ENCODE data around the gene PCCA.

PCCA gene

GRCh38 chr13:100497389-100497788 lies 408.5 kb downstream of the PCCA start:
- peak; percentile 87 for DNase-seq (ENCODE audit: low read depth)
- no peak overlapping the region for H3K4me3 ChIP-seq (ENCODE audit: low read depth, low read length)
- no peak for TF ChIP-seq CTCF (conservative IDR thresholded peaks at IDR 0.05; ENCODE audit: low read depth, low read length)

GRCh38 chr13:100502446-100502845 lies 413.6 kb downstream of the PCCA start:
- no peak for DNase-seq (ENCODE audit: low read depth)
- TF ChIP-seq CTCF (conservative IDR thresholded peaks at IDR 0.05; ENCODE audit: low read depth, low read length) = no peak
- H3K4me3 ChIP-seq (ENCODE audit: low read depth, low read length) = no peak overlapping the region

DNA sequence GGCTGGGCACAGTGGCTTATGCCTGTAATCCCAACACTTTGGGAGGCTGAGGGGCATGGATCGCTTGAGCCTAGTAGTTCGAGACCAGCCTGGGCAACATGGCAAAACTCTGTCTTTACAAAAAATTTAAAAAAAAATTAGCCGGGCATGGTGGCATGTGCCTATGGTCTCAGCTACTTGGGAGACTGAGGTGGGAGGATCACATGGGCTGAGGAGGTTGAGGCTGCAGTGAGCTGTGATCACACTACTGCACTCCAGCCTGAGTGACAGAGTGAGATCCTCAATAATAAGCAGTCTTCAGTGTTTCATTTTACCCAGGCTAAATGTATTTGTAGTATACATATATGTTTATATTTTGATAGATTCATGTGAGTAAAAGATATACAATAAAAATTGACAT lies 414.7 kb downstream of the PCCA start:
- H3K4me3 ChIP-seq (ENCODE audit: low read depth, low read length) = no peak overlapping the region
- TF ChIP-seq CTCF (conservative IDR thresholded peaks at IDR 0.05; ENCODE audit: low read depth, low read length) = no peak
- DNase-seq (ENCODE audit: low read depth) = no peak

GRCh38 chr13:100506154-100506553 lies 417.3 kb downstream of the PCCA start:
- TF ChIP-seq CTCF (conservative IDR thresholded peaks at IDR 0.05; ENCODE audit: low read depth, low read length) = no peak
- no peak overlapping the region for H3K4me3 ChIP-seq (ENCODE audit: low read depth, low read length)
- no peak for DNase-seq (ENCODE audit: low read depth)

GRCh38 chr13:100506600-100507422 lies 417.9 kb downstream of the PCCA start:
- DNase-seq (ENCODE audit: low read depth) = no peak
- TF ChIP-seq CTCF (conservative IDR thresholded peaks at IDR 0.05; ENCODE audit: low read depth, low read length) = no peak

GRCh38 chr13:100508455-100508854 lies 419.6 kb downstream of the PCCA start:
- DNase-seq (ENCODE audit: low read depth) = no peak
- no peak for TF ChIP-seq CTCF (conservative IDR thresholded peaks at IDR 0.05; ENCODE audit: low read depth, low read length)
- no peak overlapping the region for H3K4me3 ChIP-seq (ENCODE audit: low read depth, low read length)

More at GRCh38 chr13:100506600-100507422, 417.9 kb downstream of the PCCA start:
- no peak overlapping the region for H3K4me3 ChIP-seq (ENCODE audit: low read depth, low read length)

DNA sequence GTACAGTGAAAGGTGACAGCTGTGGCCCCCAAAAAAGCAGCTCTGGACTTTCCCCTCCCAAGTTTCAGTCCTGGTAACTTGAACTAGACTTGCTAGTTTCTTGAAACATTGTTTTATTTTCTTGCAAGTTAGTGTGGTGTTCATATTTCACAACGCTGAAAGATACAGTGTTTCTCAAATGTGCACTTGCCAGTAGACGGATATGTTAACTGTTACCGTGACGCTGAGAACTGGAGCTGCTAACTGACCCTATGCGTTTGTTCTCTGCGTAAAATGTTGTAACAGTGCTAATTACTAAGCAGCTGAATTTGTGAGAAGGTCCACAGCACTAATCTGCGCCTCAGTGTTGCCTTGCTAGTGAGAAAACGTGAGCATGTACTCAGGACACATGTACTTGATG lies 420.1 kb downstream of the PCCA start:
- TF ChIP-seq CTCF (conservative IDR thresholded peaks at IDR 0.05; ENCODE audit: low read depth, low read length) = no peak
- DNase-seq (ENCODE audit: low read depth) = peak; percentile 69
- no peak overlapping the region for H3K4me3 ChIP-seq (ENCODE audit: low read depth, low read length)
